Measurements from ENCODE around the gene TLR8.
"Not testable (repeated sequence)": the region's sequence is repeated elsewhere in the genome, so short reads cannot be mapped to it uniquely, and the experiment has no call there.

Gene TLR8

DNA sequence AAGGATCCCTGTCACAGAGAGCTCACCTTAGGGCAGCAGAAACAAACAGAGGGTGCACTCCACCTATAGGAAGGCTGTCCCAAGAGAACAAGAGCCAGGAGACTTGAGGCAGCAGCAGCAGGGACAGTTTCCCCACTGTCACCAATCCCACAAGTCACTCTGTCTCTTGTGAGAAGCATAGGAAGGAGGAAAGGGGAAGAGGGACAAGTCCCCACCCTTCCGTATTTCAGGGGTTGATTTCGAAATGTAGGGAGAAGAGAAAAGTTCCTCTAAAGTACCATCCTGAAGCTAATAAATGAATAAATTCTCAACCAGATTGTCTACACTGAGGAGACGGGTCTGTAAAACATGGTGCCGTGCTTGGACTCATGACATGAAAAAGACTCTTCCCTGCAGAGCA lies 9.5 kb upstream of the TLR8 start:
- no peak for DNase-seq (ENCODE audit: low read depth in 2 of 2)

DNA sequence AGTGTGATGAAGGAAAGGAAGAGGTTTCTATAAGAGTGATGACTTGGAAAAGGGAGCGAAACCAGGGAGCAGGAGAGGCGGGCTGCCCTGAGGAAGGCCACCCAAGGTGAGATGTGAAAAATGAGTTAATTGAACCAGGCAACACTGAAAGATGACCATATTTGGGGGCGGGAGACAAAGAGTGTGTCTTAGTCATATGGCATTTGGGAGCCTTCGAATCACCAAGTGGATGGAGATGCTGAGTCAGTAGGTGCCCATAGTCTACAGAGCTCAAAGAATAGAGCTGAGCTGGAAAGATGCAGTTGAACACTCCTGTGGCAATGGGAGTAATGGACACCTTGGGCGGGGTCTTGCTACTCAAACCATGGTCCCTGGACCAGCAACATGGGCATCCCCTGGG lies 8.3 kb upstream of the TLR8 start:
- DNase-seq (ENCODE audit: low read depth in 2 of 2) = no peak

GRCh38 chrX:12899506-12899905 lies 6.9 kb upstream of the TLR8 start:
- DNase-seq (ENCODE audit: low read depth in 2 of 2) = no peak

DNA sequence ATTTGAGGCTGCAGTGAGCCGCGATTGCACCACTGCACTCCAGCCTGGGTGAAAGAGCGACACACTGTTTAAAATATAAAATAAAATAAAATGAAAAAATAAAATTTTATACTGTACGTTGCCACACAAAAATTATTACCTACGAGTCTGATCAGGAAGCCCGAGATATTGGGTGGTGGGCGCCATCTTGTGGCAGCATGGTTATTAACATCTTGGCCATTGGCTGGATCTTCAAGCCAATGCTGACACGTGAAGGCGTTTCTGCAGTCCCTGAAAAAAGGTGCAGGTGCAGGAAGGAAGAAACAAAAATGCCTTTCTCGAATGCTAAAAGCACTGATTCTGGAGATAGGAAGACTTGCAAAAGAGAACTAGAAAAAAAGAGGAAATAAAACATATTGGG lies 4.9 kb upstream of the TLR8 start:
- DNase-seq (ENCODE audit: low read depth in 2 of 2) = peak; percentile 24 to 35

DNA sequence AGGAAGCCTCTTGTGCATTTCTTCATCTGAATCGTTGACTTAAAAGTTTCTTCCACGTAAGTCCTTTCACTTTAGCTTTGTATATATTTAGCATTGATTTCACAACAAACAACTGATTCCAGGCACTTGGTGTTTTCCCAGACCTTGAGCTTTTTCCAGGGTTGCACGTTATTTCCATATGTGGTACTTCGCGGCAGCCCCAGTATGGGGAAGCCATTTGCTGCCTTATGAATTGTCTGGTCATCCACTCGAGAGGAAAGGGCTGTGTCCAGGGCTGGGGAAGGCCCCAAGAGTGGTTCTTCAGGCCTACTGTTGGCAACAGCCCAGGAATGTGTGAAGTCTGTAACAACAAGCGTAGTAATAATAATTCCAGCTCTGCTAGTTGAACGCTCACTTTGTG lies 2.8 kb upstream of the TLR8 start:
- DNase-seq (ENCODE audit: low read depth in 2 of 2) = no peak

- DNase-seq (ENCODE audit: low read depth in 2 of 2) = no peak
Measured at GRCh38 chrX:12910423-12911121, 4.2 kb downstream of the TLR8 start.

DNA sequence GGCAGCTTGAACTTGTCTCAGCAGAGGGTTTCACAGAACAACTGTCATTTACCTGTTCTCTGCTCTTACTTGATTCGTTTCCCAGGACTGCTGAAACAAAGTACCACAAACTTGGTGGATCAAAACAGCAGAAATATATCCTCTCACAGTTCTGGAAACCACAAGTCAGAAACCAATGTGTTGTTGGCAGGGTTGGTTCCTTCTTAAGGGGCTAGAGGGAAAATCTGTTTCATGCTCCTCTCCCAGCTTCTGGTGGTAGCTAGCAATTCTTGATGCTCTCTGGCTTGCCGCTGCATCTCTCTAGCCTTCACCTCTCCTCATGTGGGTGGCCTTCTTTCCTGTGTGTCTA lies 4.7 kb downstream of the TLR8 start:
- no peak for DNase-seq (ENCODE audit: low read depth in 2 of 2)

DNA sequence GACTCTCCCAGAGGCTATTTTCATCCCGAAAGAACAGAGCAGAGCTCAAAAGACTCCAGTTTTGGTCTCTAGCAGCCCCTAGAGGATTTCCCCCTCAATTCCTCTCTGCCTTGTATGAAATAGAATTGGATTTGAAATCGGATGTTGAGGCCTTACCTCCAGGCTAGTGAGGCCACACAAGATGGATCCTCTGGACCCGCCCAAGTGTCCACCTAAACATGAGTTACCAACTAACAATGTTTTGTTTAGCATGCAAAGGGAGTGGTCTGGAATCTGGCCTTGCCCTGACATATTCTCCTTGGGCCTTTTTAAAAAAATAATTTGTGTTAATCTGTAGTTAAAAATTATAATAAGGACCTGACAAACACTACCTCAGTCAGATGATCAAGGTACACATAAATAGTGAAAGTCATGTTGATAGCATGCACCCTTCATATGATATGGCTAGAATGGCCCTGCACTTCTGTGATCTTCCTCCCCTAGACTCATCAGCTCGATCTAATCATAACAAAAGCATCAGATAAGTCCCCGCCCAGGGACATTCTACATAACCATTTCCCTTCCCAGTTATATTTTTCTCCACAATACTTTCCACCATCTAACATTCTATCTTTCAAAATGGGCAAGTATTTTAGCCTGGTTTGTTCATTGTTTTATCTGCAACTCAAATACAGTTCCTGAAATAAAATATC lies 6.5 kb downstream of the TLR8 start:
- no peak for DNase-seq (ENCODE audit: low read depth in 2 of 2)

GRCh38 chrX:12917753-12918152 lies 11.3 kb downstream of the TLR8 start:
- no peak for DNase-seq (ENCODE audit: low read depth in 2 of 2)

DNA sequence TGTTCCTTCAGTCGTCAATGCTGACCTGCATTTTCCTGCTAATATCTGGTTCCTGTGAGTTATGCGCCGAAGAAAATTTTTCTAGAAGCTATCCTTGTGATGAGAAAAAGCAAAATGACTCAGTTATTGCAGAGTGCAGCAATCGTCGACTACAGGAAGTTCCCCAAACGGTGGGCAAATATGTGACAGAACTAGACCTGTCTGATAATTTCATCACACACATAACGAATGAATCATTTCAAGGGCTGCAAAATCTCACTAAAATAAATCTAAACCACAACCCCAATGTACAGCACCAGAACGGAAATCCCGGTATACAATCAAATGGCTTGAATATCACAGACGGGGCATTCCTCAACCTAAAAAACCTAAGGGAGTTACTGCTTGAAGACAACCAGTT lies 12.6 kb downstream of the TLR8 start:
- DNase-seq (ENCODE audit: low read depth in 2 of 2) = no peak

GRCh38 chrX:12919620-12920019 lies 13.2 kb downstream of the TLR8 start:
- DNase-seq (ENCODE audit: low read depth in 2 of 2) = no peak

- DNase-seq (ENCODE audit: low read depth in 2 of 2) = no peak
Measured at GRCh38 chrX:12920990-12921389, 14.6 kb downstream of the TLR8 start.

- DNase-seq (ENCODE audit: low read depth in 2 of 2) = no peak
Measured at GRCh38 chrX:12921886-12922598, 15.6 kb downstream of the TLR8 start.

GRCh38 chrX:12922599-12922919 lies 16.1 kb downstream of the TLR8 start:
- no peak for DNase-seq (ENCODE audit: low read depth in 2 of 2)

GRCh38 chrX:12929701-12930100 lies 23.3 kb downstream of the TLR8 start:
- DNase-seq (ENCODE audit: low read depth in 2 of 2) = no peak

- no peak for DNase-seq (ENCODE audit: low read depth in 2 of 2)
Measured at GRCh38 chrX:12930150-12930549, 23.7 kb downstream of the TLR8 start.

- DNase-seq (ENCODE audit: low read depth in 2 of 2) = no peak
Measured at GRCh38 chrX:12932244-12932643, 25.8 kb downstream of the TLR8 start.

- DNase-seq (ENCODE audit: low read depth in 2 of 2) = no peak
Measured at GRCh38 chrX:12934850-12935249, 28.4 kb downstream of the TLR8 start.

- no peak for DNase-seq (ENCODE audit: low read depth in 2 of 2)
Measured at GRCh38 chrX:12936947-12937346, 30.5 kb downstream of the TLR8 start.

DNA sequence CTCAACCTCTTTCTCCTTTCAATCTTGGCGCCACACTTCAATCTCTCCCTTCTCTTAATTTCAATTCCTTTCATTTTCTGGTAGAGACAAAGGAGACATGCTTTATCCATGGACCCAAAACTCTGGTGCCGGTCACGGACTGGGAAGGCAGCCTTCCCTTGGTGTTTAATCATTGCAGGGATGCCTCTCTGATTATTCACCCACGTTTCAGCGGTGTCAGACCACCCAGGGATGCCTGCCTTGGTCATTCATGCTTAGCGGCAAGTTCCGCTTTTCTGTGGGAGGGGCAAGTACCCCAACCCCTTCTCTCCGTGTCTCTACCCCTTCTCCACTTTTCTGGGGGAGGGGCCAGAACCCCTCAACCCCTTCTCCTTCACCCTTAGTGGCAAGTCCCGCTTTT lies 34.1 kb downstream of the TLR8 start:
- DNase-seq (ENCODE audit: low read depth in 2 of 2) = not testable (repeated sequence)

GRCh38 chrX:12943592-12943991 lies 37.2 kb downstream of the TLR8 start:
- not testable (repeated sequence) for DNase-seq (ENCODE audit: low read depth in 2 of 2)

DNA sequence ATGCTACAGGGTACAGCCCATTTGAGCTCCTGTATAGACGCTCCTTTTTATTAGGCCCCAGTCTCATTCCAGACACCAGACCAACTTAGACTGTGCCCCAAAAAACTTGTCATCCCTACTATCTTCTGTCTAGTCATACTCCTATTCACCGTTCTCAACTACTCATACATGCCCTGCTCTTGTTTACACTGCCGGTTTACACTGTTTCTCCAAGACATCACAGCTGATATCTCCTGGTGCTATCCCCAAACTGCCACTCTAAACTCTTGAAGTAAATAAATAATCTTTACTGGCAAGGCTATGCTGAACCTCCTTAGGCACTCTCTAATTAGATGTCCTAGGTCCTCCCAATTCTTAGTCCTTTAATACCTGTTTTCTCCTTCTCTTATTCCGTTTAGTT lies 38.0 kb downstream of the TLR8 start:
- not testable (repeated sequence) for DNase-seq (ENCODE audit: low read depth in 2 of 2)

DNA sequence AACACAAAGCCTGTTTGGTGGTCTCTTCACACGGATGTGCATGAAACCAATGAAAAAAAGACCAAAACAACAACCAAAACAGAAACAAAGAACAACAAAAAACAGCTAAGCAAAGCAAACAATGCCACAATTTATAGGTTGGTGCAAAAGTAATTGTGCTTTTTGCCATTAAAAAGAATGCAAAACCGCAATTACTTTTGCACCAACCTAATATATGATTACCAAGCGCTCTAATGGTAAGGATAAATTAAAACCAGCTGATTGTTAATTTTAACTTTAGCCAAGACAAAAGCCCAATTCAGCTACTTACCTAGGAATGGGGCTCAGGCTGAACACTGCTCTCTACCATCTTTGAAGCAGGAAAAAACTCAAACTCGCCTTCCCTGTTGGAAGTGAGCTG lies 39.1 kb downstream of the TLR8 start:
- no peak for DNase-seq (ENCODE audit: low read depth in 2 of 2)
